Measurements from ENCODE around the gene ETS1.

- TF ChIP-seq SMC3 (IDR thresholded peaks at IDR 0.05) (no peak), CTCF (IDR thresholded peaks at IDR 0.05) (no peak), NFE2L2 (conservative IDR thresholded peaks at IDR 0.05; ENCODE audit: low read length) (no peak), MAFK (IDR thresholded peaks at IDR 0.05; ENCODE audit: partially characterized antibody) (no peak), ZSCAN20 (CRISPR knock-in tag; IDR thresholded peaks at IDR 0.05) (no peak), HDAC2 (IDR thresholded peaks at IDR 0.05) (no peak), RAD21 (conservative IDR thresholded peaks at IDR 0.05 in 1 of 2, IDR thresholded peaks at IDR 0.05 in 1 of 2) (no peak)
Observed at GRCh38 chr11:128432926-128433325, 154.4 kb downstream of the ETS1 start.

Measured in A549 (cell line).